Coronary artery (tissue), 2 donors: ENCODE data around the gene RTRAF.

Experiments used
- DNase-seq: peaks from one replicate; pipeline ENCODE4 v3.0.0-alpha.2; 2017; ENCODE audit warnings: low spot score
- H3K27ac ChIP-seq, 2 donors: fragments of 200-600 bp; sonication (generic); one replicate each; pipeline ENCODE4 v1.5.1; 2016 to 2019
- H3K4me3 ChIP-seq: fragments of 200-600 bp; sonication (generic); 2 replicates; pipeline ENCODE4 v1.5.1; 2016; ENCODE audit warnings: mild to moderate bottlenecking, moderate library complexity
- CTCF ChIP-seq: fragments of 200-600 bp; sonication (generic); IDR thresholded peaks from one replicate; pipeline ENCODE4 v1.5.1; 2019; ENCODE audit warnings: antibody characterized with exemption

The RTRAF gene

GRCh38 chr14:52008136-52008535 is 18.8 kb downstream of the RTRAF start:
- Histone ChIP-seq H3K27ac (no peak overlapping the region), H3K4me3 (no peak overlapping the region)
- no peak for TF ChIP-seq CTCF
- DNase-seq: no peak

GRCh38 chr14:52010173-52010693 is 20.9 kb downstream of the RTRAF start:
- no peak for DNase-seq
- H3K27ac ChIP-seq: no peak overlapping the region
- no peak for TF ChIP-seq CTCF
- H3K4me3 ChIP-seq: no peak overlapping the region

- no peak overlapping the region for H3K4me3 ChIP-seq
- TF ChIP-seq CTCF: no peak
- no peak overlapping the region for H3K27ac ChIP-seq
- no peak for DNase-seq
These were observed 22.2 kb downstream of the RTRAF start for GRCh38 chr14:52011523-52011922.

- no peak overlapping the region for H3K27ac ChIP-seq
- no peak for TF ChIP-seq CTCF
- no peak overlapping the region for H3K4me3 ChIP-seq
- DNase-seq: no peak
These were observed 23.3 kb downstream of the RTRAF start for GRCh38 chr14:52012635-52013034.

GRCh38 chr14:52013984-52014600 is 24.7 kb downstream of the RTRAF start:
- no peak overlapping the region for H3K4me3 ChIP-seq
- no peak overlapping the region for H3K27ac ChIP-seq
- no peak for DNase-seq
- TF ChIP-seq CTCF: no peak

GRCh38 chr14:52014601-52015267 is 25.4 kb downstream of the RTRAF start:
- H3K4me3 ChIP-seq: no peak overlapping the region
- TF ChIP-seq CTCF: no peak
- no peak overlapping the region for H3K27ac ChIP-seq
- no peak for DNase-seq
